ENCODE results near the gene SIPA1.
A peak's percentile ranks its signal among the peaks of the same experiment; 100 is the strongest.

The SIPA1 gene

GRCh38 chr11:65637794-65638419, at the start of gene SIPA1:
SIPA1 (plus strand) TSS chr11:65638101; CDS start chr11:65640922, 2,821 bp downstream.
- DNase-seq (ENCODE audit: low read depth in 3 of 3), result peak; percentile 40 to 62 (median 62)

DNA sequence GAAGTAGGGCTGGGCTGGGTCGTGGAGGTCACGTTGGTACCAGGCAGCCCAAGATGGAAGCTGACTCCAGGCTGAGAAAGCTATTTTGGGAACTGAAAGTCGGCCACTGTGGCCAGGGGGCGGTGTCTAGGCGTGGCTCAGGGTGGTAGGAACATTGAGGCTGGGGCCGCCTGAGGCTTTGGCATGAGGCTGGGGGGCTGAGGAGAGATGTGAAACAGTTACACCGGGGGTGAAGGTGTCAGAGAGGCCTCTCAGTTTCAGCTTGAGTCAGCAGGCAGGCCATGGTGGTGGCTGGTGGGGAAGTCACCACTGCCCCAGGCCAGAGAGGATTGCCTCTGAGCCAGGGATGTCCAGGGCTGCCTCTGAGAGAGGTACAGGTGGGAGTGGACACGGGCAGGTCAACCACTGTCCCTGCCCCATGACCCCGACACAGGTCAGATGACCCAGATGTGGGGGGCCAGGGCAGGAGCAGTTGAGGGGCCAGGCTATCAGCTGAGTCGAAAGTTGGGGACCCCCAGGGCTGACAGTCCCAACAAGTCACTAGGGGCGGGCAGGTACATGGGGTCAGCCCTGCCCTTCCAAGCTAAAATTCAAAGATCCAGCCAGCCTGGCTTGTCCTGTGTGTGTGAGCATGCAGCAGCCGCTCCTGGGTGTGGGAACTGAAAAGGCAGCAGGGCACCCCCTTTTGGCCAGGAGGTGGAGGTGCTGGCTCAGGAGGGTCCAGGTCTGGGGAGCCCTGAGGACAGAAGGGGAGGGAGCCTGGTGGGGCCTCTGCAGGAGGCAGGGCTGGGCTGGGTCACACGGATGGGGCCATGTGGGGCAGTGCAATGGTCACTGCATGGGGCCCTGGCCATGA, 49.5 kb upstream of the SIPA1 start:
- peak; percentile 62 to 71 (median 70) for DNase-seq (ENCODE audit: low read depth in 3 of 3)

DNA sequence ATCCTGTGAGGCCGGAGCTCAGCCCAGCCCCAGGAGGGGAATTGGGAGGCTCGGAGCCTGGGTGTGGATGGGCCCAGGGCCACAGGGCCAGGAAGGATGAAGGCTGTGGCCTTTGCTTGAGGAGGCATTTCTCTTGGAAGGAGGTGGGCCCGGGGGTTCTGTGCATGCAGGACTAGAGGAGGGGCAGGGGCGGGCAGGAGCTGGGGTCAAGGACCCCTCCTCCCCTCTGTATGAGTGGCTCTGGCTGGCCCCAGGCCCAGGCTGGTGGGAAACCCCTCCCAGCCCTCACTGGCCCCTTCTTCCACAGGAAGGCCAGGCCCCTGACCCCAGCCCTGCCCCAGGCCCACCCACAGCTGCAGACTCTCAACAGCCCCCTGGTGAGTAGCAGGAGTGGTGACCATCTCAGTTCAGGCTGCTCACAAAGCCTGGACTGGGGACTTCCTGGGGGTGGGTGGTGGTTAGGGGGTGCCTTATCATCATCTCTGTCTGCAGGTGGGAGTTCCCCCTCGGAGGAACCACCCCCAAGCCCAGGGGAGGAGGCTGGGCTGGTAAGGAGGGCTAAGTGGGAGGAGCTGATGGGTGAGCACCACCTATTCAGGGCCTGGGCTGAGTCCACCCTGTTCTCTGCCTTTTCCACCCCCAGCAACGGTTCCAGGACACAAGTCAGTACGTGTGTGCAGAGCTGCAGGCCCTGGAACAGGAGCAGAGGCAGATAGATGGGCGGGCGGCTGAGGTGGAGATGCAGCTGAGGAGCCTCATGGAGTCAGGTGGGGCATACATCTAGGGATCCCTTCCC, 48.3 kb upstream of the SIPA1 start:
- no peak for DNase-seq (ENCODE audit: low read depth in 3 of 3)

DNA sequence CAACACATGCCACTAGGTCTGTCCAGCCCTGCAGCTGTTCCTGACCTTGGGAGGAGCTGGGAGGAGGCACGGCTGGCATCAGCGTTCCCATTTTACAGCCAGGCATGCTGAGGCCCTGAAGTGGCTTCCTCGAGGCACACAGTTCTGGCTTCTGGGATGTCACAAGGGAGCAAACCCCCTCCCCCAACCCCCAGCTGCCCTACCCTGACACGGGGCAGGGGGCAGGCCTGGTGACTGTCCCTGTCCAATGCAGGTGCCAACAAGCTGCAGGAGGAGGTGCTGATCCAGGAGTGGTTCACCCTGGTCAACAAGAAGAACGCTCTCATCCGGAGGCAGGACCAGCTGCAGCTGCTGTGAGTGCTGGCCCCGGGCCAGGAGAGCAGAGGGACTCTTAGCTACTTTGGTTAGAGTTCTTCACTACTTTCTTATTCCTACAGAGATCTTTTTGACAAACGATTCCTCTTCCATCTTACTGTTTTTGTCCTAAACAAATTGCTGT, 47.6 kb upstream of the SIPA1 start:
- DNase-seq (ENCODE audit: low read depth in 3 of 3), result no peak

DNA sequence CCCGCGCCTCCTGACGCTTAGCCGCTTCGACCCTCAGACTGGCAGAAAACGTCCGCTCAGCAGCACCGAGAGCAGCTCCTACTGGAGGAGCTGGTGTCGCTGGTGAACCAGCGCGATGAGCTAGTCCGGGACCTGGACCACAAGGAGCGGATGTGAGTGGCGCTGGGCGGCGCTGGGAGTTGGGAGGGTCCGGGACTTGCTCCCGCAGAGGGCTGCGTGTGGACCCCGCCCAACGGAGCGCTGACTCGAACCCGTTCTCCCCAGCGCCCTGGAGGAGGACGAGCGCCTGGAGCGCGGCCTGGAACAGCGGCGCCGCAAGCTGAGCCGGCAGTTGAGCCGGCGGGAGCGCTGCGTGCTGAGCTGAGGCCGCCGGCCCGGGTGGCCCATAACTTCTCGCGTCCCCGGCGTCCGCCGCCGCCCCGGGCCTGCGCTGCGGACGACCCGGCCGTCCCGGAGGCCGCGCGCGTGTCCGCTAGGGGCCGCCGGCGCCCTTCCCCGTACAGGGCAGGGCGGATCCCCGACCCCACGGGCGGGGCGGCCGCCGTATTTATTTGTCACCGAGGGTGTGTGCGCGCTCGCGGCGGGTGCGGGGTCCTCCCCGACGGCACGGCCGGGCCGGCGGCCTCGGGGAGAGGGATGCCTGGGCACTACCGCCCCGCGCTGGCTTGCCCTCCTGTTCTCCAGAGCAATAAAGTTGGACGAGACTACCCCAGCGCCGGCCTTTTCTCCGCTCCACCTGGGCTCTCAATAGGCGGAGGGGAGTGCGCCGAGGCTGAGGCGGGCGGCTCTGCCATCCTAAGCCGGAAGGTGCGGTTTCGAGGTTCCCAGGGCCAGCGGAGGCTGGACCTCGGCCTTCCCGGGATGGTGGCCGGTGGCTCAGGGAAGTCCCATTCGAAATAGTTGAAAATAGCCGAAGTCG, 45.7 kb upstream of the SIPA1 start:
- no peak for DNase-seq (ENCODE audit: low read depth in 3 of 3)

DNA sequence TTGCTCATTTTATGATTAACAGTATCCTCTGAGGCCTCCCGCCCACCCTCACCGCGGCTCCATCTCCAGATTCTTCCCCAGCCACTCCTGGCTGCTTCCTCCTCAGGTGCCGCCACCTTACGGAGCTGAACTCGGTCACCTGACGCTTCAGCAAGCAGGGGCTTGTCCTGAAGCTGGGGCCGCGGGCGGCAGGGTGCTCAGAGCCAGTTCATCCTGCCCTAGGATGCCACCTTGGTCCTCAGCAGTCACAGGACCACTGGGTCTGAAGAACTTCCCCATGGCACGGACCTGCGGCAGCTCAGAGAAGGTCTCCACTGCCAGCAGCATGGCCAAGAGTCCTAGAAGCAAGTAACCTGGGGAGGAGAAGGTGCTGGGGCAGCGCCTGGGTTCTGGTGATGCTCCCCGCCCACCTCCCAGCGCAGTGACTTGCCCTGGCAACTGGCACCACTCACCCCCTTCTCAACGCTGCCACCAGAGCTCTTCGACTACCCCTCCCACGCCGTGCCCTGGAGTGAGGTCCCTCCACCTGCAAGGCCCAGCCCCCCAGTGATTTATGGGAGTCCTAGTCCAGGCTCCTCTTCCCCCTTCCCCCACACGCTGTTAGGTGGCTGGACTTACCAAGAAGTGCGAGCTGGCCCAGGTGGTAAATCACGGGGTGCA, 44.9 kb upstream of the SIPA1 start:
- no peak for DNase-seq (ENCODE audit: low read depth in 3 of 3)

DNA sequence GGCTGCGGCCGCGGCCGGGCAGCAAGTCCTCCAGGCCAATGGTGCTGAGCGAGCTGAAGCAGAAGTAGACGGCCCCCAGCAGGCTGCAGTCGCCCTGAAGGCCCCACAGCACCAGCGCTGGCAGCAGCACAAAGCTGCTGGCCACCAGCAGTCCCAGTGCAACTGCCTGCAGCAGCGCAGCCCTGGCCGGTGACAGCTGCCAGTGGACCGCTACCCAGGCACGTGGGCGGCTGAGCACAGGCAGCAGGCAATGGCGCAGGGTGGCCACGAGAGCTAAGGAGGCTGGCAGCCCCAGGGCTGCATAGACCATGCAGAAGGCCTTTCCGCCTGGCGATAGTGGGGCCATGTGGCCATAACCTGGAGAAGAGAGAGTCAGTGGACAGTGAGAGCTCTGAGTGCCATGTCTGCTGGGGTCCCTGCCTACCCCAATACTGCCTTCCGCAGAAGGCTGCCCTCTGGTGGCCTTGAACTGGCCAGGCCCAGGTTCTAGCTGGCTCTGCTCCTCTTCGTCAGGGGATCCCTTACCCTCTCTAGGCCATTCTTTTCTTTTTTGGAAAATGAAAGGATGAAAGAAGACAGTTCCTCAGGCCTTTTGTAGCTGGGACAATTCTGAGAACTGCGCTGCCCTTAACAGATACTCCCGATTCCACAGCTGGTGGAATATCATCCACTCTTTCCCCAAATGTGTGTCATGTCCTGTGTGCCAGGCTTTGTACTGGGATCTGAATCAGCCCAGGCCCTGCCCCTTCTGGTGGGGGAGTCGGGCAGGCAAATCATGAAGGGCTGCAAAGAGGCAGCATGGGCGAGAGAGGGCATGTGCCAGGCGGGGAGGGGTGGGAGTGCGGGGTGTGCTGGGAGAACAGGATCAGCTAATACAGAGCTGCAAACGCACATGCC, 44.1 kb upstream of the SIPA1 start:
- peak in 1 of 3 donors; percentile 53 for DNase-seq (ENCODE audit: low read depth in 3 of 3)

DNA sequence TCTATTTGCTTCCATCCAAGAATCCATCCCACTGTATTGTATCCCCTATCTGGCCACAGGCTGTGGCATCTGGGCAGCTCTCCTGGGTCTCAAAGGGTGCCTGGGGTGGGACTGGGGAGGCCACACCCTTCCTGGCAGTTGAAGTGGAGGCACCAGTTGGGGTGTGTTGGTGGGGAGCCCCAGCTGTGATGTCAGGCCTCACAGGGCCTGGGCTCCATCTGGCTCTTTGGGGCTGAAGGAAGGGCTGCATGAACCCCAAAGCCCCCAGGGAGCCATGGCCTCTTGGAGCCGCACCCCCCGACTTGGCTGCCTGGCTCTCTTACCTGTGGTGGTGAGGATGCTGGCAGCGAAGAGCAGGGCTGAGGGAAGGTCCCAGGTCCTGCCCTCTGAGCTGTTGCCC, 42.8 kb upstream of the SIPA1 start:
- no peak for DNase-seq (ENCODE audit: low read depth in 3 of 3)

DNA sequence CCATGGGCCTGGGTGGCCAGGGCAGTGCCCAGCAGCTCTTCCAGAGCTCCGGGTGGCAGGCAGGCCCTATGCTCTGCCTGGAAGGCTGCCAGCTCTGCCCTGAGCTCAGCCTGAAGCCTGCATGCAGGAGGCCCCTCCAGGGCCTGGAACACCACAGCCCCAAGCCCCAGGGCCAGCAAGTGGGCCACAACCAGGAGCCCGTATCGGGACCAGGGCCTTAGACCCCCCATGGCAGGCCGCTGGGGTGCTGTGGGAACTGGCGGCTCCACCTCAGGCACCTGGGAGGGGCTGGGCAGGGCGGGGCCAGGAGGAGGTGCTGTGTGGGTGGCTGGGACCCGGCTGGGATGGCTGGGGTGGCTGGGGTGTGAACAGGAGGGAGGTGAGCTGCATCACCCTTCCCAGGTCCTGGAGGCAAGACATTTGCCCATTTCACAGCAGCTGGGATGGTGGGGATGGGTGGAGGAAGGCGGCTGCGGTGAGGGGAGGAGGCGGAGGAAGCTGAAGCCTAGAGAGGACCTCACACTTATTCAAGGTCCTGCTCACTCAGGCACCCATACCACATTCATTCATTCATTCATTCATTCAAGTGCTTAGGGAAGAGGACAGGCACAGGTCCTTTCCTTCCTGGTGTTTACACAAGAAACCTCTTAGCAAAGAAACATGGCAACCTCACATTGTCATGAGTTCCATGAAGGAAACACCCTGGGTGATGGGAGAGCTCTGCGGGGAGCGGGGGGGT, 42.2 kb upstream of the SIPA1 start, which contains the start of gene KCNK7:
Gene KCNK7, minus strand, starts transcription at position 258 of the 739 bp plus-strand sequence. Its CDS starts 28 bp downstream, at position 230.
- DNase-seq (ENCODE audit: low read depth in 3 of 3), result no peak

GRCh38 chr11:65596520-65596919, 41.4 kb upstream of the SIPA1 start:
- DNase-seq (ENCODE audit: low read depth in 3 of 3), result no peak

- no peak for DNase-seq (ENCODE audit: low read depth in 3 of 3)
Observed at GRCh38 chr11:65598258-65598699, 39.6 kb upstream of the SIPA1 start.

DNA sequence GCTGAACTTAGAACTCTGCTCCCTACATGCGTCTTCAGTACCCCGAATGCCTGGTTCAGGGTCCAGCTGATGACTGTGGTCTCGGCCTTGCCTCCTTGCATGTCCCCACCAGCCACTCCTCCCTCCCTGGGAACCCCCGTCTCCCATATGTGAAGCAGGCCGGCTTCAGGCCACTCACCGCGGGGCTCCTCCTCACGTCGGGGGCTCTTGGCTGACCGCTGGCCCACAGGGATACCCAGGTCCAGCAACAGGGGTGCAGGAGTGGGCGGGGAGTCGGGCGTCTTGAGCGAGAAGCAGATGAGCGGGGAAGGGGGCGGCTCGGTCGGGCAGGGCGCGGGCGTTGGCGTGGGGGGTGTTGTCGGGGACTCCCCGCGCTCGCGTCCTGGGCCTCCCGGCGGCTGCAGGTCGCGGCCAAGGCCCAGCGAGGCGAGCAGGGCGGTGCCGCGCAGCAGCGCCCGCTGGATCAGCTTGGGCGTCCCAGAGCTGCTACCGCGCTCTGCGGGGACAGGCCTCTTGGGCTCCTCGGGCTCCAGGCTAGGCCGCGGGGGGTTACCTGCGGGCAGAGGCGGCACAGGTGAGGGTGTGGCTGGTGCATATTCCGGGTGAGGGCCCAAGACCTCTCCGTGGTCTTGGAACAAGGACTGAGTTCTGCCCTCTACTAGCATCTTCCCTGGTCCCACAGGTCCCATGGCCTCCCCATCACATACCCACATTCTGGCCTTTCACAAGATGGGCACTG, 38.5 kb upstream of the SIPA1 start:
- DNase-seq (ENCODE audit: low read depth in 3 of 3), result no peak

DNA sequence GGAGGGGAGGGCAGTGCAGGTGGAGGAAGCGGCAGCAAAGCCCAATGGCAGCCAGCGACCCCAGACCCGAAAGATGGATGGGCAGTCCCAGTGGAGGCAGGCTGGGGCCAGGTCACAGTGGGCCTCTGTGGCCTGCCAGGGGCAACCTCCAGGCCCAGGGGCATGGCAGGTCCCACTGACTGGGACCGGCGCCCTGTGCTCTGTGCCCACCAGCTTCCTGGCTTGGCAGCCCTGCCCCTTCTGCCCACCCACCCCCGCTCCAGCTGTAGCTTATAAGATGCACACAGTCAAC, 38.0 kb upstream of the SIPA1 start:
- DNase-seq (ENCODE audit: low read depth in 3 of 3), result no peak

GRCh38 chr11:65604258-65604657, 33.6 kb upstream of the SIPA1 start:
- DNase-seq (ENCODE audit: low read depth in 3 of 3), result no peak

GRCh38 chr11:65606876-65607613, 30.9 kb upstream of the SIPA1 start:
- no peak for DNase-seq (ENCODE audit: low read depth in 3 of 3)

DNA sequence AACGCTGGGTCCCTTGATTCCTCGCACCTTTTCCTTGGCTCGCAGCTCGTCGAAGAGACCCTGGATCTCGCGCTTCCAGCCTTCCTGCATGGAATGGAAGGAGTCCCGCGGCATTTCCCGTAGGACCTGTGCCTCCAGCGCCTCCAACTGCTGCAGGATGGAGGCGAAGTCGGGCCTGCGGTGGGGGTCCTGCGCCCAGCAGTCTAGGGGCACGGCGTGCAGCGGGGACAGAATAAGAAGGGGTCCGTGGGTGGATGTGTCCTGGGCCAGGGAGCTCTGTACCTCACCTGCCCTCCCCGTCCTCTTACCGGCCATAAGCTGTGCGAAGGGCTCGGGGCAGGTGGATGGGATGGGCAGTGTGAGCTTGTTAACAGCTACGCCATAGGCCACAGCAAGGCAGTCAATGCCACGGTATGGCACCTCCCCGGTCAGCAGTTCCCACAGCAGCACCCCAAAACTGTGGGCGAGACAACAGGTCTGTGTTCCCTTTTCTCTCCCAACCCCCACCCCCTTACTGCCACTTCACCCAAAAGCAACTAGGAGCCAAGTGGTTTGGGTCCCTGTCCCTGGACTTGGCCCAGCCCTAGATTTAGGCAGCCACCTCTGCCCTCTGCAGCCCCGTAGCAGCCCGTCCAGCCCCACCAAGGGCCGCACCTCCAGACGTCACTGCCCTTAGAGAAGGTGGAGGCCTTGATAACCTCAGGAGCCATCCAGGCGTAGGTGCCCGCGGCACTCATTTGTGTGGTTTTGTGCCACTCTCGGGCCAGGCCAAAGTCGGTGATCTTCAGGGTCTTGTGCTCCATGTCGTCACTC, 30.1 kb upstream of the SIPA1 start:
- no peak for DNase-seq (ENCODE audit: low read depth in 3 of 3)

DNA sequence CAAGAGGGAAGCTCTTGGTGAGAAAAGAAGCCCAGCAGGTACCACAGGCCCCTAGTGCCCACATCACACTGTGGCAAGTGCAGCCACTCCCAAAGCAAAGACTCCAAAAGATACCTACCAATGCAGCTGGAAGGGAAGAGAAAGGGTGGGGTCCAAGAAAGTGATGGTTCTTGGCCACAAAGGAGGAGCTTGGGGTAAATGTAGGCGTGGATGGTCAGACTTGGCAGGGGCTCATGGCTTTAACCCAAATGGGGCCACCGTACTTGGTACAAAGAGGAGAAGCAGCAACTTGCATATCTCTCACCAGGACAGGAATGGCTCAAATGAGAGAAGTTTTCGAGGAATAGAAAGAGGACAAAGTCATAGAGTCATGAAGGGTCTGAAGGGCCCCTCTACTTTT, 28.7 kb upstream of the SIPA1 start:
- no peak for DNase-seq (ENCODE audit: low read depth in 3 of 3)

Measured in stimulated activated CD4-positive, alpha-beta T cell treated with anti-CD3 and anti-CD28 coated beads, TNF-alpha, amount 100 ng/mL, for 48 hours (primary cell).